ENCODE measurements around the gene CDH23. TPM values are rescaled to one million over a fixed set of nuclear protein-coding genes. Genes with fewer than 3 reads are reported as not detected.

CDH23 gene
- total and polyA plus RNA-seq, 2 donors (not counting 1 experiment from before 2014, with no cell fraction given) = 0.01 to 0.17 TPM

GRCh38 chr10:71622154-71622526, 225.4 kb downstream of the CDH23 start:
- Histone ChIP-seq H3K9me3 (ENCODE audit: control insufficient read depth, insufficient read depth, low read depth, low read length) (no peaks in the 10 kb centered on the region), H3K27ac (ENCODE audit: insufficient read depth, low read length) (no peak overlapping the region), H3K9ac (ENCODE audit: insufficient read depth, low read length) (no peak overlapping the region), H3K27me3 (ENCODE audit: control insufficient read depth, insufficient read depth, low read length) (no peaks in the 10 kb centered on the region), H3K4me1 (ENCODE audit: control insufficient read depth, extremely low read depth, insufficient read depth, low read length) (peaks cover 12% of the 10 kb centered on the region), H4K20me1 (ENCODE audit: control insufficient read depth, extremely low read depth, insufficient read depth, low read length) (no peaks in the 10 kb centered on the region), H3K4me2 (ENCODE audit: extremely low read depth, insufficient read depth, low read length) (peak overlapping the region; percentile 3), H3K4me3 (replicated peaks in 1 of 4; ENCODE audit: control extremely low read depth in 1 of 4, insufficient read depth in 1 of 4, low read depth in 3 of 4, low read length in 4 of 4) (no peak overlapping the region), H3K36me3 (ENCODE audit: control insufficient read depth, insufficient read depth, low read length) (no peaks in the 10 kb centered on the region), H2AFZ (ENCODE audit: low read length) (no peak overlapping the region), H3K79me2 (ENCODE audit: control insufficient read depth, insufficient read depth, low read length) (no peaks in the 10 kb centered on the region)
- peak; percentile 47 to 73 for DNase-seq (ENCODE audit: low read depth in 2 of 2)
- TF ChIP-seq CTCF (conservative IDR thresholded peaks at IDR 0.05 in 1 of 2, IDR thresholded peaks at IDR 0.05 in 1 of 2; ENCODE audit: low read depth in 1 of 2, low read length in 2 of 2) = no peak
- TF ChIP-seq EZH2 (IDR thresholded peaks at IDR 0.05; ENCODE audit: low read length, missing control alignments) = no peak

GRCh38 chr10:71622616-71623015, 225.9 kb downstream of the CDH23 start:
- no peak for DNase-seq (ENCODE audit: low read depth in 2 of 2)
- H3K4me3 ChIP-seq (replicated peaks in 1 of 4; ENCODE audit: control extremely low read depth in 1 of 4, insufficient read depth in 1 of 4, low read depth in 3 of 4, low read length in 4 of 4) = no peak overlapping the region
- no peak overlapping the region for H2AFZ ChIP-seq (ENCODE audit: low read length)
- H3K4me2 ChIP-seq (ENCODE audit: extremely low read depth, insufficient read depth, low read length) = no peak overlapping the region
- H3K4me1 ChIP-seq (ENCODE audit: control insufficient read depth, extremely low read depth, insufficient read depth, low read length) = peaks cover 12% of the 10 kb centered on the region
- TF ChIP-seq CTCF (conservative IDR thresholded peaks at IDR 0.05 in 1 of 2, IDR thresholded peaks at IDR 0.05 in 1 of 2; ENCODE audit: low read depth in 1 of 2, low read length in 2 of 2) (no peak), EZH2 (IDR thresholded peaks at IDR 0.05; ENCODE audit: low read length, missing control alignments) (no peak)
- H3K27ac ChIP-seq (ENCODE audit: insufficient read depth, low read length) = no peak overlapping the region
- no peak overlapping the region for H3K9ac ChIP-seq (ENCODE audit: insufficient read depth, low read length)
- H3K27me3 ChIP-seq (ENCODE audit: control insufficient read depth, insufficient read depth, low read length) = no peaks in the 10 kb centered on the region
- H3K36me3 ChIP-seq (ENCODE audit: control insufficient read depth, insufficient read depth, low read length) = no peaks in the 10 kb centered on the region
- H3K79me2 ChIP-seq (ENCODE audit: control insufficient read depth, insufficient read depth, low read length) = no peaks in the 10 kb centered on the region
- no peaks in the 10 kb centered on the region for H4K20me1 ChIP-seq (ENCODE audit: control insufficient read depth, extremely low read depth, insufficient read depth, low read length)
- H3K9me3 ChIP-seq (ENCODE audit: control insufficient read depth, insufficient read depth, low read depth, low read length) = no peaks in the 10 kb centered on the region

- H3K4me1 ChIP-seq (ENCODE audit: control insufficient read depth, extremely low read depth, insufficient read depth, low read length) = peaks cover 12% of the 10 kb centered on the region
- H4K20me1 ChIP-seq (ENCODE audit: control insufficient read depth, extremely low read depth, insufficient read depth, low read length) = no peaks in the 10 kb centered on the region
- no peaks in the 10 kb centered on the region for H3K27me3 ChIP-seq (ENCODE audit: control insufficient read depth, insufficient read depth, low read length)
- DNase-seq (ENCODE audit: low read depth in 2 of 2) = peak; percentile 33 to 35
- H3K9me3 ChIP-seq (ENCODE audit: control insufficient read depth, insufficient read depth, low read depth, low read length) = no peaks in the 10 kb centered on the region
- TF ChIP-seq EZH2 (IDR thresholded peaks at IDR 0.05; ENCODE audit: low read length, missing control alignments) (no peak), CTCF (conservative IDR thresholded peaks at IDR 0.05 in 1 of 2, IDR thresholded peaks at IDR 0.05 in 1 of 2; ENCODE audit: low read depth in 1 of 2, low read length in 2 of 2) (peak; percentile 33 to 39)
- no peak overlapping the region for H3K4me2 ChIP-seq (ENCODE audit: extremely low read depth, insufficient read depth, low read length)
- no peak overlapping the region for H2AFZ ChIP-seq (ENCODE audit: low read length)
- no peak overlapping the region for H3K27ac ChIP-seq (ENCODE audit: insufficient read depth, low read length)
- H3K79me2 ChIP-seq (ENCODE audit: control insufficient read depth, insufficient read depth, low read length) = no peaks in the 10 kb centered on the region
- H3K36me3 ChIP-seq (ENCODE audit: control insufficient read depth, insufficient read depth, low read length) = no peaks in the 10 kb centered on the region
- no peak overlapping the region for H3K9ac ChIP-seq (ENCODE audit: insufficient read depth, low read length)
- no peak overlapping the region for H3K4me3 ChIP-seq (replicated peaks in 1 of 4; ENCODE audit: control extremely low read depth in 1 of 4, insufficient read depth in 1 of 4, low read depth in 3 of 4, low read length in 4 of 4)
Observed at GRCh38 chr10:71623098-71623985, 226.6 kb downstream of the CDH23 start.

Measured in fibroblast of lung (primary cell).